NCI-H524 treated with DMSO at 0.1 percent for 48 hours (cell line): ENCODE data around the gene NPAS2.

Experiments
- DNase-seq: peaks from one replicate; lab custom pipeline; 2025; lab: John Stamatoyannopoulos, UW

The NPAS2 gene

GRCh38 chr2:100940240-100940639 lies 120.3 kb downstream of the NPAS2 start:
- DNase-seq = no peak

DNA sequence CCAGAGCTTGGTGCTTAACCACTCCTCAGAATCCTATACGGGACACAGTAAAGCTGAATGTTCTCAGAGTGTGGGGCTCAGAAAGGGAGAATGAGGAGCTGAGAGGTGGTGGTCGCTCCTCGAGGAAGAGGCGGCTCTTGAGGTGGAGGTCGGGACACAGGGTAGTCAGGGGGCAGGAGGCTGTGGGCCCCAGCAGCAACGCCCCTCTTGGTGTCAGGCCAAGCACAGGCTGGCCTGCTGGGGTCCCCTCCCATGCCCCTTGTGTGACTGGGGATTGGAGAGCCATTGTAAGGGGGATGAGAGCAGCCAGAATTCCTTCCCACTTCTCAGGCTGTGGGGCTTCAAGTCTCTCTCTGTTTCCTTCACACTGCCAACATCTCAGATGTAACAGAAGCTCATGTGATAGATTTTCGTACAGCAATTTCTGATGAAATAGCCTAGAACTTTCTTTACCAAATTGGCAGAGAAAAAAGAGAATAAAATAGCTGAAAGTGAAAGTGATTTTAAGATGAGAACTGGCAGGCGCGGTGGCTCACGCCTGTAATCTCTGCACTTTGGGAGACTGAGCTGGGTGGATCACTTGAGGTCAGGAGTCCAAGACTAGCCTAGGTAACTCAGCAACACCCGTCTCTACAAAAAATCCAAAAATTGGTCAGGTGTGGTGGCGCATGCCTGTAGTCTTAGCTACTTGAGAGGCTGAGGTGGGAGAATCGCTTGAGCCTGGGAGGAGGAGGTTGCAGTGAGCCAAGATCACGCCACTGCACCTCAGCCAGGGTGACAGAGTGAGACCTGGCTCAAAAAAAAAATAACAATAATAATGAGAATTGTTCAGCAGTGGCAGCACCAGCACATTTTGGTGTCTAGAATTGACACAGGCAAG lies 121.1 kb downstream of the NPAS2 start:
- no peak for DNase-seq

GRCh38 chr2:100941646-100942240 lies 121.8 kb downstream of the NPAS2 start:
- no peak for DNase-seq

DNA sequence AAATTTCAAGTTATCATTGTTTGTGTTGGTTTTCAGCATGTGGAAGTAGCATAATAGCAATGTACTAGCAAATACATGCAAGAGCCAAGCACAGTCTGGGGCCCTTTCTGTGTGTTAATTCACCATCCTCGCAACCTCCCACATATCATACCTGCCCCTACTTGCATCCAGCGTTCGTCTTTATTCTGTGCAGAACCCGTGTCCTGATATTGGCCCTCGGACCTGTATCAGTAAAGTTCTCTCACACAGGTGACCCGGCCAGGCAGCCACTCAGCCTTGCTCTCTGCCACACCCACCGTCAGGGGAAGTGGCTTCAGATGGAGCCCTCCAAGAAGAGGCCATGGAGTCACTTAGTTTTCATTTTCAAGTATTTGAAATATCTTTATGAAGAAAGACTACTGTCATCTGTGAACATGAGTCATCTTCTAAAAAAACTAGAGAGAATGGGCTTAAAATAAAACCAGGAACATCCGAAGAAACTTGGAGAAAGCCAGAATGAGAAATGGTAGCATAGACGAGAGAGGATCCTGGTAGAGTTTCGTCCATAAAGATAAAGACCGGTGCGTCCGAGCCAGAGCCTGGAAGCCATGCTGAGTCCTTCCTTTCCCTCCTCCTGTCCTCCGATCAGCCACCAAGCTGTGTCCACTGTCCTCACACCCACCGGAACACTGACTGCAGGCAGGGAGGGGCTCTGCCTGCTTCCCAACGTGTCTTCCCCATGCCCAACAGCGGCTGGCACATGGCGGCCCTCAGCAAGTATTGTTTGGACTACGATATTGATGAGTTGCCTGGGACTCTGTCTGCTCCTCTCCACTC lies 124.9 kb downstream of the NPAS2 start:
- DNase-seq = no peak

DNA sequence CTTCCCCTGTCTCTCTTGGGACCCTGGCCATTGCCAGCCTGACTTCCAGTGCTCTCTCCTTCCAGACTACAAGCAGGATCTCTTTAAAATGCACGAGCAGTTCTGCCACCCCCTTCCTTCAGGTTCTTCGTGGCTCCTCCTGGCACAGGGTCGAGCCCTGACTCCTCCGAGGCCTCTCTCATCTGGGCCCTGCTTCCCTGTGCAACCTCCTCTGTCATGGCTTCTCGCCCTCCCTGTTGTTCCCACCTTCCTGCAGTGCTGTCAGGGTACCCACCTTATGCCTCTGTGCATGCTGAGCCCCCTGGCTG lies 125.4 kb downstream of the NPAS2 start:
- DNase-seq = no peak

DNA sequence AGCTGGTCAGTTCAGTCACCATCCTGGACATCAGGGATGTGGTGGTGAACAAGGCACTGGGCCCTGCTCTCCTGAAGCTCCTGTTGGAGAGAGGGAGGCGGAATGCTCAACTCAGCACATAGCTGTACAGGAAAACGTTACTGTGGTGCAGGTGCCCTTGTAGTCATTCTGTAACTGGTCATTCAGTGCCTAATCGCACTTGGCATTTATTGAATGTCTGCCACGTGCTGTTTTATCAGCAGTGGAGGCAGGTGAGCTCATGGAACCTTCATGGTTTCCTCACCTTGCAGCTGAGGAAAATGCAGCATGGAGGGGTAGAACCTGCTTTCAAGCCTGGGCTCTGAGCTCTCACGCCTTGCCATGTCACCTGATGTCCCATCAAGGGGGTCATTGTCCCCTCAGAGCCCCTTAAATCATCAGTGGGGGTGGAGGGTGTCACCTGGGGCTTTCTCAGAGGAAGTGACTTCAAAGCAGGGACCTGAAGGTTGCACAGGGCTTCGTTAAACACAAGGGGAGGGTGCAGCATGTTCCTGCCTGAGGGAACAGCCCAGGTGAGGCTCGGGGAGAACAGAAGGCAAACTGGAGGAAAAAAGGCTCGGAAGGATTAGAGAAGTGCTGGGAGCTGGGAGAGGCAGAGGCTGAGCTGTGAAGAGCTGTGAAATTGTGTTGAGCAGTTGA lies 126.1 kb downstream of the NPAS2 start:
- no peak for DNase-seq

GRCh38 chr2:100948942-100949811 lies 129.2 kb downstream of the NPAS2 start:
- DNase-seq = no peak

DNA sequence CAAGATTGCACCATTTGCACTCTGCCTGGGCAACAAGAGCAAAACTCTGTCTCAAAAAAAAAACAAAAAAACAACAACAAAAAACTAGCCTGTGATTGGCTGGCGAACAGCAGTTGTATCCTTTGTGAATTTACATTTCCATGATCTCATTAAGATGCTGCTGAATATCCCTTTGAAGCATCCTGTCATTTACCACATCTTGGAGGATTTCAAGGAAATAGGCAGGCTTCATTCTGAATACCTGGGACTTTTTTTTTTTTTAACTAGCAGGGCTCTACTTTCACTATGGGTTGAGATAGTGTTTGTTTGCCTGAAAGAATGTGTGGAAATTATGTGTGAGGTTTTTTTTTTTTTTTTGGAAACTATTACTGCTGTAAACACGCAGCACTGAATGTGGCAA lies 132.6 kb downstream of the NPAS2 start:
- DNase-seq = no peak

GRCh38 chr2:100953406-100954043 lies 133.6 kb downstream of the NPAS2 start:
- DNase-seq = no peak

DNA sequence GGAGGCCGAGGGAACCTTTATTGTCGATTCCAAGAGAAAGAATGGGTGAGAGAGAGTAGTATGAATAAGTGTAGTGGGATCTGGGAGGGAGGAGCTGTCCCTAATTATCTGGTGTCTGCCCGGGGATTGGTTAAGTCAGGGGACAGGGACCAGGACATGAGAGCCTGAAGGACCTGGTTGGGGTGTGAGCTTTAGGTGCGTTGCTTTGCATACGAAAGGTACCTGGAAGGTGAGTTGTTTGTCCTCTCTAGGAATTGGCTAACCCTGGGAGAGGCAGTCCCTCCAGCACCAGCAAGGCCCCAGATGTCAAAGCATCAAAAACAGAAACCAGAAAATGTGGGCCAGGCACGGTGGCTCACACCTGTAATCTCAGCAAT lies 134.1 kb downstream of the NPAS2 start:
- no peak for DNase-seq

- DNase-seq = no peak
Measured at GRCh38 chr2:100955226-100955625, 135.3 kb downstream of the NPAS2 start.

GRCh38 chr2:100956081-100956480 lies 136.1 kb downstream of the NPAS2 start:
- DNase-seq = no peak

GRCh38 chr2:100957996-100958653 lies 138.2 kb downstream of the NPAS2 start:
- no peak for DNase-seq

- DNase-seq = no peak
Measured at GRCh38 chr2:100959225-100959880, 139.4 kb downstream of the NPAS2 start.

GRCh38 chr2:100960688-100961087 lies 140.7 kb downstream of the NPAS2 start:
- no peak for DNase-seq

DNA sequence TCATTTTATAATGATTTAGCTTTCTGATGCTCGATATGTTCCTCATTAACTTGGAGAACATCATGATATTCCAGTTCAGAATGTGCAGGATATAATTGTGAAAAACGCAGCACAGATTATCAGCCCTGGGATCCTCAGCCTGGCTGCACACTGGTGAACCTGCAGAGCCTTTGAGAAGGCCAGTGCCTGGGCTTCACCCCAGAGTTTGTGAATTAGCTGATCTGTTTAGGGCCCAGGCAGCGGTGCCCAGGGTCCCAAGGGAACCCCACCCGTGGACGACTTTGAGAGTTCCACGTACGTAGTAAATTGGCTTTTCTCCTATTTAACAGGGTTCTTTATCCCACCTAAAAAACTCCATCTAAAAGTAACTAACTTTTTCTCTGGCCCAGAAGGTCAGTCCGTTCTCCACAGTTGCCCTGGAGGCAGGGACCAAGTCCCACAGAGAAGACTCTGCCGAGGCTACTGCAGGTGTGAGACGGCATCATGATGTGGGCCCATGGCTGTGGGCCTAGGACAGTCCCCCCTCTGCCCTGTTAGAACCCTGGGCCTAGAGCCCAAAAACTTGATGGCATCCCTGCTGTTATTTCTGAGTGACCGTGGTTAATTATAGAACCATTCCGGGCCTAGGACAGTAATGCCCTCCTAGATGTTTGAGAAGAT lies 142.6 kb downstream of the NPAS2 start:
- no peak for DNase-seq

DNA sequence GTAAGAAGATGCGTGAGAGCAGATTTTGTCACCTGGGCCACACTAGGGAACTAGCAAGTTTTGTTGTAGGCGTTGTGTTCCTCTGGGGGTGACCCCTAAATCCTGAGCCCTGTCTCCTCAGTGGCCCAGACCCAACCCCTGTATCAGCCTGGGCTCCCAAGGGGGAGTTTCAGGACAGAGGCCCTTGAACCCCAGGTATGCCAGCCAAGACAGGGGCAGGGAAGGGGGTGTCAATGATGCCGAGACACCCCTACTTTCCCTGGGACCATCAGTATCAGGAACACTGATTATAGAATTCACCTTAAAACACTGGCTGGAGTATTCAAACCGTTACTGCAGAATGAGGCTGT lies 143.1 kb downstream of the NPAS2 start:
- DNase-seq = no peak

- DNase-seq = no peak
Measured at GRCh38 chr2:100964222-100964621, 144.3 kb downstream of the NPAS2 start.

DNA sequence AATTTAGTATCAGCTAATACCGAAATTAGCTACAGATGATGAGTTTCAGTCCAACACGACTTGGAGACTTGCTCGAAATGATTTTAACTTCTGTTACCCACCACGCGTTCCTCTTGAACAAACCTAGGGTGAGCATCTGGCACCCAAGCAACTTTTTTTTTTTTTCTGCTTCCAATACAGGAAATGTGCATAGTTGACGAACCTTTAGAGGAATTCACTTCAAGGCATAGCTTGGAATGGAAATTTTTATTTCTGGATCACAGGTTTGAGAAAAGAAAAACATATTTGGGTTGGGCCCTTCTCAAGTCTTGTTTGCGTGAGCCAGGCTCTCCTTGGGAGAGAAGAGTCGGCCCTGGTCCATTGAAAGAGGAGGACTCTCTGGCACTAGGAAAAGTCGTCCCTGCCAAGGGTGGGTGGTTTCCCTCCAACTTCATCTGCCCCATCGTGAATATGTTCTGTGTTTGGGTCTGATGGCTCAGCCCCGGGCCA lies 144.8 kb downstream of the NPAS2 start:
- no peak for DNase-seq
